DOHH2 (cell line): ENCODE measurements around the gene FAAH.

Source experiments
- H3F3A ChIP-seq: fragments of 200-600 bp; sonication (generic), shearing (Covaris generic); 2 replicates; pipeline ENCODE4 v1.6.0; 2016; ENCODE audit warnings: antibody characterized with exemption, mild to moderate bottlenecking; ENCODE audit not compliant: control insufficient read depth, insufficient read depth
- H3K27ac ChIP-seq: fragments of 200-600 bp; sonication (generic); 2 replicates; pipeline ENCODE4 v1.5.1; 2014; ENCODE audit warnings: low read depth, mild to moderate bottlenecking, low read length, moderate library complexity
- H3K27me3 ChIP-seq: fragments of 200-600 bp; sonication (generic); 2 replicates; pipeline ENCODE4 v1.6.1; 2014; ENCODE audit warnings: mild to moderate bottlenecking, low read length, mixed read lengths; ENCODE audit not compliant: control insufficient read depth
- H3K36me3 ChIP-seq: fragments of 200-600 bp; sonication (generic); 2 replicates; pipeline ENCODE4 v1.6.1; 2014; ENCODE audit warnings: mild to moderate bottlenecking, low read length, moderate library complexity, mixed read lengths; ENCODE audit not compliant: control insufficient read depth
- H3K4me1 ChIP-seq: fragments of 200-600 bp; sonication (generic); 2 replicates; pipeline ENCODE4 v1.6.1; 2014; ENCODE audit warnings: mild to moderate bottlenecking, low read length, mixed read lengths; ENCODE audit not compliant: control insufficient read depth
- H3K4me2 ChIP-seq: fragments of 200-600 bp; sonication (generic); 2 replicates; pipeline ENCODE4 v1.6.0; 2014; ENCODE audit warnings: mild to moderate bottlenecking, low read length, moderate library complexity
- H3K4me3 ChIP-seq: fragments of 200-600 bp; sonication (generic); 2 replicates; pipeline ENCODE4 v1.5.1; 2014; ENCODE audit warnings: mild to moderate bottlenecking, low read length, mixed read lengths
- H3K79me2 ChIP-seq: fragments of 200-600 bp; sonication (generic); 2 replicates; pipeline ENCODE4 v1.6.1; 2014; ENCODE audit warnings: mild to moderate bottlenecking, low read length, mixed read lengths; ENCODE audit not compliant: control insufficient read depth
- H3K9me2 ChIP-seq: fragments of 200-600 bp; sonication (generic); replicated peaks from 2 replicates; pipeline ENCODE4 v1.6.1; 2014; ENCODE audit warnings: mild to moderate bottlenecking, low read length, mixed read lengths; ENCODE audit not compliant: control insufficient read depth
- H3K9me3 ChIP-seq: fragments of 200-600 bp; sonication (generic); 2 replicates; pipeline ENCODE4 v1.6.1; 2014; ENCODE audit warnings: antibody characterized with exemption, low read length, mixed read lengths; ENCODE audit not compliant: control insufficient read depth, insufficient read depth
- H4K20me1 ChIP-seq: fragments of 200-600 bp; sonication (generic); 2 replicates; pipeline ENCODE4 v1.6.0; 2014; ENCODE audit warnings: low read depth, mild to moderate bottlenecking, antibody characterized with exemption, low read length, moderate library complexity; ENCODE audit not compliant: control insufficient read depth, insufficient read depth
- CTCF ChIP-seq: fragments of 200-600 bp; sonication (generic); IDR thresholded peaks from one replicate; pipeline ENCODE4 v1.5.1; 2014; ENCODE audit warnings: antibody characterized with exemption, mild to moderate bottlenecking, low read depth, low read length; ENCODE audit not compliant: poor library complexity, severe bottlenecking
- EZH2phosphoT487 ChIP-seq: fragments of 200-600 bp; sonication (generic); IDR thresholded peaks from 2 replicates; pipeline ENCODE4 v1.6.1; 2017; ENCODE audit warnings: borderline replicate concordance, mild to moderate bottlenecking, antibody characterized with exemption, low read length, moderate library complexity, mixed read lengths

The FAAH gene

GRCh38 chr1:46405197-46405555 lies 11.1 kb downstream of the FAAH start:
- no peaks in the 10 kb centered on the region for H3F3A ChIP-seq
- peaks cover 6% of the 10 kb centered on the region for H3K4me1 ChIP-seq
- no peak overlapping the region for H3K4me3 ChIP-seq
- H3K27me3 ChIP-seq = peaks cover 2% of the 10 kb centered on the region; the same call in 1 of the 2 replicates
- H3K9me2 ChIP-seq = no peaks in the 10 kb centered on the region
- no peaks in the 10 kb centered on the region for H3K36me3 ChIP-seq
- no peaks in the 10 kb centered on the region for H4K20me1 ChIP-seq
- H3K27ac ChIP-seq = no peak overlapping the region
- H3K79me2 ChIP-seq = no peaks in the 10 kb centered on the region
- no peaks in the 10 kb centered on the region for H3K9me3 ChIP-seq
- H3K4me2 ChIP-seq = no peak overlapping the region
- TF ChIP-seq EZH2phosphoT487 (no peak), CTCF (no peak)

- Histone ChIP-seq H3K9me2 (no peaks in the 10 kb centered on the region), H3K27me3 (no peaks in the 10 kb centered on the region; the same call in 1 of the 2 replicates), H3K4me3 (no peak overlapping the region), H3K79me2 (no peaks in the 10 kb centered on the region), H3K9me3 (no peaks in the 10 kb centered on the region), H3F3A (no peaks in the 10 kb centered on the region), H4K20me1 (no peaks in the 10 kb centered on the region), H3K4me1 (peaks cover under 1% of the 10 kb centered on the region; the same call in 1 of the 2 replicates), H3K27ac (no peak overlapping the region), H3K4me2 (no peak overlapping the region), H3K36me3 (no peaks in the 10 kb centered on the region)
- TF ChIP-seq EZH2phosphoT487 = no peak
- no peak for TF ChIP-seq CTCF
These were observed 11.6 kb downstream of the FAAH start for GRCh38 chr1:46405724-46406123.

DNA sequence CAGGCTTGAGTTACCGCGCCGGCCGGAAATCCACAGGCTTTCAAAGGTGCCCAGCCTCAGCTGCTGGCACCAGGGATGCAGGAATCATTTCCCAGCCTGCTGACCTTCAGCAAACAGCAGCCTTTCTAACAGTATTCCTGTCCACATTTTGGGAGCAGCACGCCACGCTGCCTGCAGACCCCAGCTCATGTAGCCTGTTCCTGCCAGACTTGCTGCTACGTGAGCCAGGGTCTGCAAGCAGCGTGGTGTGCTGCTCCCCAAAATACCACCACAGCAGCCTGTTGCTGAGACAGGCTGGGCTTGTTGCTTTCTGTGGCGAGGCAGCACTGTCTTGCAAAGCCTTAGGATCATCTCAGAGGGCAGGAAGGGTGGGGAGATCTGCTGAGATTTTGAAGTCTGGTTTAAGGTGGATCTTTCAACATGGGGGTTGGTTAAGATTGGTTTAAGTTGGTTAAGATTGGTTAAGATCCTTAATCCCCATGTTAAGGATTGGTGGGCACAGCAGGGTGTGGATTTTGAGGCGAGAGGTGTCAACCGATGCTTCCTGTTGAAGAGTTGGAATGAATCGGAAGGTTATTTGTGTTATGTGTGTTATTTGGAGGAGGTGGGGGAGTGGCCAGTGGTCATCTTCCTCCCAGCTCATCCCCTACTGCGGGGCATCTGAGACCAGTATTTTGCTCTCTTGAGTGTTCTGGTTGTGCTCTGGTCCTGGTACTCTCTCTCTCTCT lies 12.9 kb downstream of the FAAH start:
- Histone ChIP-seq H3K4me3 (no peak overlapping the region), H3F3A (no peaks in the 10 kb centered on the region), H3K27me3 (no peaks in the 10 kb centered on the region; the same call in 1 of the 2 replicates), H3K79me2 (no peaks in the 10 kb centered on the region), H3K27ac (no peak overlapping the region), H3K4me2 (no peak overlapping the region), H3K4me1 (no peaks in the 10 kb centered on the region), H3K9me3 (no peaks in the 10 kb centered on the region), H3K9me2 (no peaks in the 10 kb centered on the region), H4K20me1 (no peaks in the 10 kb centered on the region), H3K36me3 (no peaks in the 10 kb centered on the region)
- no peak for TF ChIP-seq EZH2phosphoT487
- TF ChIP-seq CTCF = no peak
